Esophagus squamous epithelium (tissue), 4 donors: ENCODE measurements around the gene ADAMTS2.

Experiments used
- POLR2A ChIP-seq, 4 donors: fragments of 450-650 bp; IDR thresholded peaks; one replicate each; pipeline ENCODE4 v1.6.1; 2017; ENCODE audit warnings: antibody characterized with exemption in 4 of 4, mild to moderate bottlenecking in 4 of 4, moderate library complexity in 3 of 4
- TF ChIP-seq, protein P1 (sequence below), 6 experiments: fragments of 450-650 bp in 4 of 6; fragments of 200-600 bp in 2 of 6; sonication (generic) in 2 of 6; IDR thresholded peaks; one replicate each; pipeline ENCODE4 v1.5.1; 2016 to 2019; ENCODE audit warnings: antibody characterized with exemption in 6 of 6, mild to moderate bottlenecking in 4 of 6, moderate library complexity in 4 of 6

DNA sequence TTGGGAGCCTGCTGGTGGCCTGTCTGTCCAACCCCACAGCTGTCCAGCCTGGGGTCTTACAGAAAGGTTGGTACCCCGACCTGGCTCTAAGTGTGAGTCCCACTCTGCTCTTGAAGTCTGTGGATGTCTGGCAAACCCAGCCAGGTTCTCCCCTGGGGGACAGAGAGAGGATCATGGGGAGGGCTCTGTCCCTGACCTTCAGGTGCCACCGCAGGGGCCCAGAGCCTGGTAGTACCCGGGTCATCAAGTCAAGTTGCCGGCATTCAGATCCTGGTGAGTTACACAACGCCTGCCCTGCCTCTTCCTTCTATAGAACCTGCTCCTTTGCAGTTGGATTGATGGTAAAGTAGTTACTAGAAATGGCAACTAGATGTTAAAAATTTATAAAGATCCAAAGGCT, 66.7 kb downstream of the ADAMTS2 start:
- TF ChIP-seq, protein P1, sequence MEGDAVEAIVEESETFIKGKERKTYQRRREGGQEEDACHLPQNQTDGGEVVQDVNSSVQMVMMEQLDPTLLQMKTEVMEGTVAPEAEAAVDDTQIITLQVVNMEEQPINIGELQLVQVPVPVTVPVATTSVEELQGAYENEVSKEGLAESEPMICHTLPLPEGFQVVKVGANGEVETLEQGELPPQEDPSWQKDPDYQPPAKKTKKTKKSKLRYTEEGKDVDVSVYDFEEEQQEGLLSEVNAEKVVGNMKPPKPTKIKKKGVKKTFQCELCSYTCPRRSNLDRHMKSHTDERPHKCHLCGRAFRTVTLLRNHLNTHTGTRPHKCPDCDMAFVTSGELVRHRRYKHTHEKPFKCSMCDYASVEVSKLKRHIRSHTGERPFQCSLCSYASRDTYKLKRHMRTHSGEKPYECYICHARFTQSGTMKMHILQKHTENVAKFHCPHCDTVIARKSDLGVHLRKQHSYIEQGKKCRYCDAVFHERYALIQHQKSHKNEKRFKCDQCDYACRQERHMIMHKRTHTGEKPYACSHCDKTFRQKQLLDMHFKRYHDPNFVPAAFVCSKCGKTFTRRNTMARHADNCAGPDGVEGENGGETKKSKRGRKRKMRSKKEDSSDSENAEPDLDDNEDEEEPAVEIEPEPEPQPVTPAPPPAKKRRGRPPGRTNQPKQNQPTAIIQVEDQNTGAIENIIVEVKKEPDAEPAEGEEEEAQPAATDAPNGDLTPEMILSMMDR (IDR thresholded peaks at IDR 0.05), result no peak
- TF ChIP-seq POLR2A (IDR thresholded peaks at IDR 0.05), result no peak
